ENCODE data around the gene ANO2.
A peak's percentile ranks its signal among the peaks of the same experiment; 100 is the strongest.
"Not testable (repeated sequence)": the region's sequence is repeated elsewhere in the genome, so short reads cannot be mapped to it uniquely, and the experiment has no call there.

Gene ANO2

GRCh38 chr12:5868625-5869295, 76.3 kb downstream of the ANO2 start:
- intact Hi-C loops (cut with DNase I) = no loop called here
- DNase-seq = no peak

GRCh38 chr12:5865397-5865796, 79.7 kb downstream of the ANO2 start:
- intact Hi-C loops (cut with DNase I) = no loop called here
- no peak for DNase-seq

- DNase-seq = no peak
- intact Hi-C loops (cut with DNase I) = no loop called here
These were observed 80.1 kb downstream of the ANO2 start for GRCh38 chr12:5864972-5865371.

GRCh38 chr12:5864301-5864700, 80.8 kb downstream of the ANO2 start:
- intact Hi-C loops (cut with DNase I) = no loop called here
- no peak for DNase-seq

GRCh38 chr12:5861416-5861815, 83.6 kb downstream of the ANO2 start:
- no peak for DNase-seq
- intact Hi-C loops (cut with DNase I) = no loop called here

GRCh38 chr12:5856692-5857091, 88.4 kb downstream of the ANO2 start:
- intact Hi-C loops (cut with DNase I) = no loop called here
- DNase-seq = no peak

GRCh38 chr12:5846950-5847349, 98.1 kb downstream of the ANO2 start:
- intact Hi-C loops (cut with DNase I) = no loop called here
- no peak for DNase-seq

GRCh38 chr12:5840944-5841343, 104.1 kb downstream of the ANO2 start:
- intact Hi-C loops (cut with DNase I) = no loop called here
- DNase-seq = no peak

- no peak for DNase-seq
- intact Hi-C loops (cut with DNase I) = no loop called here
These were observed 114.9 kb downstream of the ANO2 start for GRCh38 chr12:5830111-5830510.

GRCh38 chr12:5827591-5827990, 117.5 kb downstream of the ANO2 start:
- intact Hi-C loops (cut with DNase I) = no loop called here
- no peak for DNase-seq

GRCh38 chr12:5825761-5826160, 119.3 kb downstream of the ANO2 start:
- DNase-seq; intact Hi-C loops (cut with DNase I): not testable (repeated sequence)

GRCh38 chr12:5818877-5819276, 126.2 kb downstream of the ANO2 start:
- intact Hi-C loops (cut with DNase I) = not testable (repeated sequence)

GRCh38 chr12:5817246-5817645, 127.8 kb downstream of the ANO2 start:
- DNase-seq = no peak
- intact Hi-C loops (cut with DNase I) = no loop called here

More at GRCh38 chr12:5818877-5819276, 126.2 kb downstream of the ANO2 start:
- not testable (repeated sequence) for DNase-seq

GRCh38 chr12:5809586-5809985, 135.5 kb downstream of the ANO2 start:
- intact Hi-C loops (cut with DNase I) = no loop called here
- no peak for DNase-seq

GRCh38 chr12:5808981-5809380, 136.1 kb downstream of the ANO2 start:
- intact Hi-C loops (cut with DNase I) = no loop called here

GRCh38 chr12:5807514-5808219, 137.4 kb downstream of the ANO2 start:
- intact Hi-C loops (cut with DNase I) = no loop called here
- DNase-seq = no peak

More at GRCh38 chr12:5808981-5809380, 136.1 kb downstream of the ANO2 start:
- DNase-seq = no peak

- intact Hi-C loops (cut with DNase I) = no loop called here
- DNase-seq = no peak
These were observed 138.0 kb downstream of the ANO2 start for GRCh38 chr12:5807090-5807414.

GRCh38 chr12:5806371-5807089, 138.5 kb downstream of the ANO2 start:
- intact Hi-C loops (cut with DNase I) = no loop called here
- no peak for DNase-seq

GRCh38 chr12:5803532-5803931, 141.5 kb downstream of the ANO2 start:
- DNase-seq = no peak
- intact Hi-C loops (cut with DNase I) = no loop called here

- intact Hi-C loops (cut with DNase I) = no loop called here
- DNase-seq = peak in 7 of 42 donors; percentile 1 to 28 (median 4)
These were observed 146.6 kb downstream of the ANO2 start for GRCh38 chr12:5798242-5799015.
